Body of pancreas (tissue), 4 donors: ENCODE data around the gene AP4E1.

Experiments used
- CTCF ChIP-seq, 7 experiments: fragments of 450-650 bp in 4 of 7; fragments of 200-600 bp in 3 of 7; sonication (generic) in 3 of 7; IDR thresholded peaks; one replicate each; pipeline ENCODE4 v1.5.1; 2016 to 2019; ENCODE audit warnings: antibody characterized with exemption in 7 of 7
- POLR2A ChIP-seq, 3 donors: fragments of 450-650 bp; IDR thresholded peaks; one replicate each; pipeline ENCODE4 v1.6.1; 2016; ENCODE audit warnings: antibody characterized with exemption in 3 of 3, mild to moderate bottlenecking in 2 of 3

DNA sequence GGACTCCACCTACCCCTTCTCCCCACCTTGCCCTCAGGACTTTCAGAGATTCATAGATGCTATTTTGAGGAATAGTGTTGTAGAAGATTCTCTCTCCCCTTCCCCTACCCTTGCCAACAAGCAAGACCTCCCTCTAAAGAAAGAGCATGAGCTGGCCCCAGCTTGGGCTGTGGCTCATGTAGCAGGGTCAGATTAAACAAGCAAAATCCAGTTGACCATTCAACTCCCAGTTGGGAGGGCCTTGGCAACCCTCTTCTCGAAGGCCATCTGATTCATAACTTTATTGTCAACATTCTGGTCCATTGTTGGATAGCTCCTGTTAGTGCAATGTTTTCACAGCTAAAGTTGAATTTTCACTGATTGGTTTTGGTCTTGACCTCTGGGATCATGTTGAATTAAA is 145.1 kb downstream of the AP4E1 start:
- TF ChIP-seq POLR2A (IDR thresholded peaks at IDR 0.05): no peak
- no peak for TF ChIP-seq CTCF (IDR thresholded peaks at IDR 0.05)
